Osteoblast (primary cell): ENCODE data around the gene SH2B2. TPM values are rescaled to one million over a fixed set of nuclear protein-coding genes. Genes with fewer than 3 reads are reported as not detected.
"Not testable (repeated sequence)": the region's sequence is repeated elsewhere in the genome, so short reads cannot be mapped to it uniquely, and the experiment has no call there.

Experiments used
- DNase-seq: peaks from one replicate; pipeline ENCODE4 v3.0.0; 2011; ENCODE audit warnings: low spot score, mixed read lengths; ENCODE audit not compliant: insufficient read length; ENCODE audit errors: missing footprints
- H2AFZ ChIP-seq: 2 replicates; pipeline ENCODE4 v1.6.0; 2011; ENCODE audit warnings: mild to moderate bottlenecking, low read length
- H3K27ac ChIP-seq: 2 replicates; pipeline ENCODE4 v1.5.1; 2011; ENCODE audit warnings: mild to moderate bottlenecking, low read depth, low read length, moderate library complexity
- H3K27me3 ChIP-seq: 2 replicates; pipeline ENCODE4 v1.6.0; 2012; ENCODE audit warnings: mild to moderate bottlenecking, control low read depth, inconsistent platforms, low read length, moderate library complexity; ENCODE audit not compliant: insufficient read depth
- H3K36me3 ChIP-seq: 2 replicates; pipeline ENCODE4 v1.5.1; 2011; ENCODE audit warnings: mild to moderate bottlenecking, low read length, control low read depth, moderate library complexity; ENCODE audit not compliant: insufficient read depth
- H3K4me1 ChIP-seq: 2 replicates; pipeline ENCODE4 v1.5.1; 2011; ENCODE audit warnings: mild to moderate bottlenecking, low read length, control low read depth, moderate library complexity; ENCODE audit not compliant: insufficient read depth
- H3K4me2 ChIP-seq: 2 replicates; pipeline ENCODE4 v1.6.0; 2011; ENCODE audit warnings: mild to moderate bottlenecking, low read length; ENCODE audit not compliant: insufficient read depth
- H3K4me3 ChIP-seq: fragments of 200-600 bp; sonication (generic); 3 replicates; pipeline ENCODE4 v1.5.1; 2012; ENCODE audit warnings: mild to moderate bottlenecking, low read length, inconsistent platforms; ENCODE audit not compliant: insufficient read depth
- H3K79me2 ChIP-seq: 2 replicates; pipeline ENCODE4 v1.6.0; 2012; ENCODE audit warnings: mild to moderate bottlenecking, low read length, control low read depth, inconsistent platforms; ENCODE audit not compliant: insufficient read depth
- H3K9me3 ChIP-seq: 2 replicates; pipeline ENCODE4 v1.5.1; 2011; ENCODE audit warnings: low read depth, low read length, control low read depth
- H4K20me1 ChIP-seq: 2 replicates; pipeline ENCODE4 v1.6.0; 2012; ENCODE audit warnings: mild to moderate bottlenecking, low read length, control low read depth; ENCODE audit not compliant: insufficient read depth
- CTCF ChIP-seq: IDR thresholded peaks from 2 replicates; pipeline ENCODE4 v1.5.1; 2011; ENCODE audit warnings: mild to moderate bottlenecking, low read depth, low read length, moderate library complexity; ENCODE audit errors: extremely low read depth
- total RNA-seq: library from RNA; depleted of rRNA; stranded (reverse); fragments of >200 nt; gene quantifications from 2 replicates; pipeline ENCODE4 v1.2.3, GENCODE V29; 2012

Gene SH2B2
- total RNA-seq, 1 donor = 2.2 TPM

DNA sequence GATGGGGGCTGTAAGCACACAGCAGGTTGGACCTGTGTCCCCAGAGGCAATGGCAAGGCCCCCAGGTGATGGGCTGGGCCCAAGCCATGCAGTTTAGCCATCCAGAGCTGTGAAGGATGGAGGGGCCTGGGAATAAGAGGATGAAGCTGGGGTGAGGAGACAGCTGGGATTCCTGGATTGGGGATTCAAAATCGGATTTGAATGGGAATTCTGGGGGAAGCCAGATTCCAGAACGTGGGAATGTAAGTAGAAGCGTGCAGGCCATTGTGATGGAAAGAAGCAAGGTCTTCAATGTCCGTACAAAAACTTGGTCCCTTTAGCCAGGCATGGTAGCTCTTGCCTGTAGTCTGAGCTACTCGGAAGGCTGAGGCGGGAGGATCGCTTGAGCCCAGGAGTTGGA is 9.8 kb downstream of the SH2B2 start:
- Histone ChIP-seq H2AFZ (no peak overlapping the region), H3K4me2 (no peak overlapping the region), H3K9me3 (no peaks in the 10 kb centered on the region), H3K27ac (no peak overlapping the region), H4K20me1 (peaks cover 3% of the 10 kb centered on the region), H3K79me2 (no peaks in the 10 kb centered on the region), H3K4me3 (no peak overlapping the region), H3K36me3 (no peaks in the 10 kb centered on the region), H3K27me3 (no peaks in the 10 kb centered on the region), H3K4me1 (no peaks in the 10 kb centered on the region)
- no peak for TF ChIP-seq CTCF
- no peak for DNase-seq

DNA sequence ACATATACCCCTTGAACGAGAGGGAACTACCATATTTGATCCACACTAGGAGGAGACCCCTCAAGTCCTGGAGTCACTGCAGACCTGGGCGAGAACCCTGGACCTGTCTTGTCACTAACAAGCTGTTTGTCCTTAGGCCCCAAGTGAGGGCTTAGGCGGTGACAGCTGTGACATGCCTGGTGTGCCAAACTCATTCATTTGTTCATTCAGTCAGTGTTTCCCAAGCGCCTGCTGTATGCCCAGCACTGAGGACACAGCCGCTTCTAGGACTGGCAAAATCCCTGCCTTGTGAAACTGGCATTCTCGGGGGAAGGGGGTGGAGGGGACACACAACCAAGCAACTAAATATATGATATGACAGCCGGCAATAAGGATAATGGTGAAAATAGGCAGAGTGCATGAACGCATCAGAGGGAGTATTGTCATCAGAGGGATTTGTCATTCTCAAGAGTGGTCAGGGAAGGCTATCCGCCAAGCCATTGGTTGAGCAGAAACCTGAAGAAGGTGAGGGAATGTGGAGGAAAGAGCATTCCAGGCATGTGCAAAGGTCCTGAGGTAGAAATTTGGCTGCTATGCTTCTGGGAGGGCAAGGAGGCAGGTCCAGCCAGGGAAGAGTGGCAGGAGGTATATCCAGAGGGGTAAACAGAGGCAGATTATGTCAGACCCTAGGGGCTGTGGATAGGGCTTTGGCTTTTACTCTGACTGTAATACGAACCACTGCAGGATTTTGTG is 11.0 kb downstream of the SH2B2 start:
- Histone ChIP-seq H3K4me1 (no peaks in the 10 kb centered on the region), H2AFZ (no peak overlapping the region), H3K4me2 (no peak overlapping the region), H3K27me3 (no peaks in the 10 kb centered on the region), H3K27ac (no peak overlapping the region), H3K79me2 (no peaks in the 10 kb centered on the region), H3K9me3 (no peaks in the 10 kb centered on the region), H3K4me3 (no peak overlapping the region), H4K20me1 (peaks cover 3% of the 10 kb centered on the region), H3K36me3 (no peaks in the 10 kb centered on the region)
- DNase-seq = no peak
- no peak for TF ChIP-seq CTCF

DNA sequence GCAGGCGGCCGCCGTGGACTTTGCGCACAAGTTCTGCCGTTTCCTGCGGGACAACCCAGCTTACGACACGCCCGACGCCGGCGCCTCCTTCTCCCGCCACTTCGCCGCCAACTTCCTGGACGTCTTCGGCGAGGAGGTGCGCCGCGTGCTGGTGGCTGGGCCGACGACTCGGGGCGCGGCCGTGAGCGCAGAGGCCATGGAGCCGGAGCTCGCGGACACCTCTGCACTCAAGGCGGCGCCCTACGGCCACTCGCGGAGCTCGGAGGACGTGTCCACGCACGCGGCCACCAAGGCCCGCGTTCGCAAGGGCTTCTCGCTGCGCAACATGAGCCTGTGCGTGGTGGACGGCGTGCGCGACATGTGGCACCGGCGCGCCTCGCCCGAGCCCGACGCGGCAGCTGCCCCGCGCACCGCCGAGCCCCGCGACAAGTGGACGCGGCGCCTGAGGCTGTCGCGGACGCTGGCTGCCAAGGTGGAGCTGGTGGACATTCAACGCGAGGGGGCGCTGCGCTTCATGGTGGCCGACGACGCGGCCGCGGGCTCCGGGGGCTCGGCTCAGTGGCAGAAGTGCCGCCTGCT is 14.1 kb downstream of the SH2B2 start:
- Histone ChIP-seq H3K27me3 (no peaks in the 10 kb centered on the region), H4K20me1 (no peaks in the 10 kb centered on the region), H3K27ac (no peak overlapping the region), H3K4me3 (no peak overlapping the region), H3K4me2 (no peak overlapping the region), H3K79me2 (no peaks in the 10 kb centered on the region), H3K4me1 (no peaks in the 10 kb centered on the region), H2AFZ (no peak overlapping the region), H3K9me3 (no peaks in the 10 kb centered on the region), H3K36me3 (no peaks in the 10 kb centered on the region)
- TF ChIP-seq CTCF = no peak
- DNase-seq = peak; percentile 23

- H3K27ac ChIP-seq, DNase-seq, H3K27me3 ChIP-seq, H4K20me1 ChIP-seq, H3K9me3 ChIP-seq, H3K4me1 ChIP-seq, H3K4me2 ChIP-seq, H2AFZ ChIP-seq, H3K36me3 ChIP-seq, H3K79me2 ChIP-seq, H3K4me3 ChIP-seq: not testable (repeated sequence)
Observed at GRCh38 chr7:102301367-102301766, 14.7 kb downstream of the SH2B2 start.
